Erythroblast (primary cell): Measurements from ENCODE around the gene MS4A6A.

Source experiments
- GATA1 ChIP-seq: IDR thresholded peaks from 2 replicates; pipeline ENCODE4 v1.6.1; 2011; ENCODE audit warnings: low read depth, mild to moderate bottlenecking, control low read depth, low read length, moderate library complexity
- POLR2A ChIP-seq: IDR thresholded peaks from 2 replicates; pipeline ENCODE4 v1.6.1; 2011; ENCODE audit warnings: mild to moderate bottlenecking, low read length

GRCh38 chr11:60204922-60205321, 22.0 kb upstream of the MS4A6A start:
- TF ChIP-seq POLR2A = no peak
- no peak for TF ChIP-seq GATA1
